Activated CD4-positive, alpha-beta T cell treated with anti-CD3 and anti-CD28 coated beads for 36 hours (primary cell): ENCODE measurements around the gene RBP2. TPM values are rescaled to one million over a fixed set of nuclear protein-coding genes. Genes with fewer than 3 reads are reported as not detected.

Experiments used
- ATAC-seq: fragments of 200-7000 bp; cut with Tn5 transposase; one replicate; pipeline ENCODE4 v1.10.0; 2021; ENCODE audit warnings: mild to moderate bottlenecking, moderate library complexity
- CTCF ChIA-PET: fragments of 350-600 bp; sonication (Branson Sonifier 250); formaldehyde crosslinking; loops from one replicate; lab custom pipeline; 2021; ENCODE audit warnings: antibody characterized with exemption; lab: Charles Lee
- POLR2A ChIA-PET: fragments of 350-600 bp; sonication (Branson Sonifier 250); formaldehyde crosslinking; loops from one replicate; lab custom pipeline; 2021; ENCODE audit warnings: antibody characterized with exemption, inconsistent platforms; lab: Charles Lee
- DNase-seq: peaks from one replicate; pipeline ENCODE4 v3.0.0-alpha.2; 2020
- H3K27ac Mint-ChIP-seq: one replicate; pipeline ENCODE4 v1.8.0; 2021; ENCODE audit warnings: mixed read lengths
- H3K27me3 Mint-ChIP-seq: one replicate; pipeline ENCODE4 v1.8.0; 2021; ENCODE audit warnings: mixed read lengths
- H3K36me3 Mint-ChIP-seq: one replicate; pipeline ENCODE4 v1.8.0; 2021; ENCODE audit warnings: low read depth, mixed read lengths
- H3K4me1 Mint-ChIP-seq: one replicate; pipeline ENCODE4 v1.8.0; 2021; ENCODE audit warnings: mixed read lengths
- H3K4me3 Mint-ChIP-seq: one replicate; pipeline ENCODE4 v1.8.0; 2021; ENCODE audit warnings: mild to moderate bottlenecking, moderate library complexity, mixed read lengths
- H3K9me3 Mint-ChIP-seq: one replicate; pipeline ENCODE4 v1.8.0; 2021; ENCODE audit warnings: low read depth, mixed read lengths
- intact Hi-C, 2 experiments: fragments of 100-400 bp; cut with DNase I in 1 of 2; cut with micrococcal nuclease in 1 of 2; formaldehyde crosslinking; loops; one replicate each; pipeline versions ENCODE4 v1.14.2 to v1.15.1; 2022 to 2024; cut with DNase I, micrococcal nuclease
- total RNA-seq, 2 experiments: library from RNA; stranded (reverse); gene quantifications; one replicate each; pipeline ENCODE4 v1.2.3, GENCODE V29; 2021

The RBP2 gene
- total RNA-seq, 2 experiments from 2014 or later, result not detected

DNA sequence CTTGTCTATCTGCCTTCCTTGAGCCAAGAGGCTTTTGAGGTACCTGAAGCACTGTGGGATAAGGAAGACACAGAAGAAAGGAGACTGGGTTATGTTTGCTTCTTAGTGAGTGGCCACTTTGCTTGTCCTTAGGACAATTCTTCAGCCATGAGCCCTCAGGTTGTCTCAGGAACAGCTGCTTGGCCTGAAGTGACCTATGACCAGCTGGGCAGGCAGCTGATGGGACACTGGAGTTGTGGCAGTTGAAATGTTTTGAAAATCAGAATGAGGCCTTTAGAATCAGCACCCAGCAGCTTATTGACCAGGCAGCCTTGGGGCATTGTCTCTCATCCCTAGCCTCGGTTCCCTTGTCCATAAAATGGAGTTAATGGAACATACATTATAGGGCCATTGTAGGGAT is 37.0 kb downstream of the RBP2 start:
- POLR2A ChIA-PET, result no interaction called here
- intact Hi-C loops, result no loop called here
- Mint-ChIP-seq H3K4me3 (no peak overlapping the region), H3K36me3 (no peaks in the 10 kb centered on the region), H3K27ac (no peak overlapping the region), H3K9me3 (no peaks in the 10 kb centered on the region), H3K27me3 (no peaks in the 10 kb centered on the region), H3K4me1 (no peaks in the 10 kb centered on the region)
- no peak for ATAC-seq
- CTCF ChIA-PET, result interaction anchor here (2.7 kb wide), 1 partner anchor 11 kb away, joined by 13 read pairs; no protein-coding TSS in a partner anchor
- DNase-seq, result no peak

DNA sequence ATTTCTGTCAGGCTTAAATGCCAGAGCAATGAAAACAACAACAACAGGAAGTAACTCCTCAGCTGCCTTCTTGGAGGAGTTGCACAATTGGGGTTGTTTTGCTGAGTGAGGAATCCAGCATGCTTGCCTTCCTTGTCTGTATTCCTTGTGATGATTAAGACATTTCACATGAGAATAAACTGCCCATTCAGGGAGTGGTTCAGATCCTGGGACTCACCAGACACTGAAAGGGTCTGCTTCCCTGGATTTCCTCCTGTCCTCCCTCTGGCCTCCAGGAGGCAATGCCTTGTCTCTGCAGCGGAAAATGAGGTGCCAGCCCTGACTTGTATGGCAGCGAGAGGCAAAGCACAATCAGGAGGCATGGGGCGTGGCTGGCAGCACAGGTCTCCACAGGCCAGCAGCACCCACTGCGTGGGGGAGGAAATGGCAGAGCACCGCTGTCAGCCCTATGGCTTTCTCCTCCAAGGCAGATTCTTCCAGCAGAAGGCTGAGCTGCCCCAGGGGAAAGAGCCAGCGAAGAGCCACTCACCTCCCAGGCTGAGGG is 41.5 kb downstream of the RBP2 start:
- Mint-ChIP-seq H3K36me3 (no peaks in the 10 kb centered on the region), H3K9me3 (no peaks in the 10 kb centered on the region), H3K4me1 (no peaks in the 10 kb centered on the region), H3K27ac (no peak overlapping the region), H3K4me3 (no peak overlapping the region), H3K27me3 (no peaks in the 10 kb centered on the region)
- ChIA-PET CTCF (interaction anchor here (0.7 kb wide), 1 partner anchor 10 kb away, joined by 3 read pairs; no protein-coding TSS in a partner anchor), POLR2A (no interaction called here)
- ATAC-seq, result no peak
- no peak for DNase-seq
- intact Hi-C loops, result no loop called here

DNA sequence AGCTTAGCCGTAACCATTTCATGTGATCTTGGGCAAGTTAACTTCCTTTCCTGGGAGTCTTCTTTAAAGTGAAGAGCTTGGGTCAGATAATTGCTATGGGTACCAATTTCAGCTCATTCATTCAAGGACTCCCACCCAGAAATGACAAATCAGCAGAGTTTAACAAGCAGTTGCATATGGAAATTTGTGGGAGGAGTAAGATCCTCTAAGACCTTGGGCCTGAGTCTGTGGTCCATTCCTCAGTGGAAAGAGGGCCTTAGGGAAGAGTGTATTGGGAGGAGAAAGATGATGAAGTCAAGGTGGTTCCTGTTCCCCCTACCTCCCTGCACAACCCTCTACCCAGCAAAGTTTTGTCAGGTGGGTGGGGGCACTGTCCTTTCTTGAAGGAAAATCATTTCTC is 42.1 kb downstream of the RBP2 start:
- ChIA-PET CTCF (interaction anchor here (0.6 to 0.7 kb wide), 2 partner anchors 9 to 80 kb away, joined by 3 read pairs; no protein-coding TSS in a partner anchor), POLR2A (no interaction called here)
- Mint-ChIP-seq H3K27ac (no peak overlapping the region), H3K4me3 (no peak overlapping the region), H3K9me3 (no peaks in the 10 kb centered on the region), H3K4me1 (no peaks in the 10 kb centered on the region), H3K27me3 (no peaks in the 10 kb centered on the region), H3K36me3 (no peaks in the 10 kb centered on the region)
- intact Hi-C loops, result no loop called here
- DNase-seq, result no peak
- ATAC-seq, result no peak

DNA sequence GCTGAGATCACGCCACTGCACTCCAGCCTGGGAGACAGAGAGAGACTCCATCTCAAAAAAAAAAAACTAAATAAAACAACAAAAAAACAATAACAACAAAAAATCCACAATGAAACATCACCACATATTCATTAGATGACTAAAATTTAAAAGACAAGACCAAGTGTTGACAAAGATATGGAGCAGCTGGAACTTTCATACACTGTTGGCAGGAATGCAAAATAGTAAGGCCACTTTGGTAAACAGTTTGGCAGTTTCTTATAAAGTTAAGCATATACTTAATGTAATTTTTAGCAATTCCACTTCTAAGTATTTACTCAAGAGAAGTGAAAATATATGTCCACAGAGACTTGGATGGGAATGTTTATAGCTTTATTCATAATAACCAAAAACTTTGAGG is 43.2 kb downstream of the RBP2 start:
- H3K27me3 Mint-ChIP-seq, result no peaks in the 10 kb centered on the region
- no peaks in the 10 kb centered on the region for H3K36me3 Mint-ChIP-seq
- H3K4me1 Mint-ChIP-seq, result no peaks in the 10 kb centered on the region
- ChIA-PET POLR2A (no interaction called here), CTCF (no interaction called here)
- ATAC-seq (no peak), DNase-seq (no peak)
- no peaks in the 10 kb centered on the region for H3K9me3 Mint-ChIP-seq
- no peak overlapping the region for H3K27ac Mint-ChIP-seq
- no peak overlapping the region for H3K4me3 Mint-ChIP-seq
- intact Hi-C loops, result no loop called here

DNA sequence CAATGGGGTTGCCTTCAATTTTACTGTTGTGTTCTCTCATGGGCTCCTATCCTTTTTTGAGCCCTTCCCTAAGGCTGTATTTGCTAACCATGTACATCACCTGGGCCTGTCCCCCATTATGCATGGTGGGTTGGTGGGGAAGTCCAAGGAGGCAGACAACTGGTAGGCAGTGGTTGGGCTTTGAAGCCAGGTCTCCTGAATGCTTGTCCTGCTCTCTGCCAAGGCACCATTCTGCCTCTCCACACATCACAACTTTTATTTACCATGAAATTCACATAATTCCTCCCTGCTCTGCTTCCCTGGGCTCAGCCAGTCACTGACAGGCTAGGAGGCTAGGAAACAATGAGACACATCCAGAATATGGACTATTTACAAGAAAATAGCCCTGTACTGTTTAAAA is 45.8 kb downstream of the RBP2 start:
- ATAC-seq, result no peak
- Mint-ChIP-seq H3K9me3 (no peaks in the 10 kb centered on the region), H3K4me1 (no peaks in the 10 kb centered on the region), H3K4me3 (no peak overlapping the region), H3K27ac (no peak overlapping the region), H3K36me3 (no peaks in the 10 kb centered on the region), H3K27me3 (no peaks in the 10 kb centered on the region)
- intact Hi-C loops, result no loop called here
- DNase-seq, result no peak
- POLR2A ChIA-PET, result no interaction called here
- CTCF ChIA-PET, result no interaction called here

DNA sequence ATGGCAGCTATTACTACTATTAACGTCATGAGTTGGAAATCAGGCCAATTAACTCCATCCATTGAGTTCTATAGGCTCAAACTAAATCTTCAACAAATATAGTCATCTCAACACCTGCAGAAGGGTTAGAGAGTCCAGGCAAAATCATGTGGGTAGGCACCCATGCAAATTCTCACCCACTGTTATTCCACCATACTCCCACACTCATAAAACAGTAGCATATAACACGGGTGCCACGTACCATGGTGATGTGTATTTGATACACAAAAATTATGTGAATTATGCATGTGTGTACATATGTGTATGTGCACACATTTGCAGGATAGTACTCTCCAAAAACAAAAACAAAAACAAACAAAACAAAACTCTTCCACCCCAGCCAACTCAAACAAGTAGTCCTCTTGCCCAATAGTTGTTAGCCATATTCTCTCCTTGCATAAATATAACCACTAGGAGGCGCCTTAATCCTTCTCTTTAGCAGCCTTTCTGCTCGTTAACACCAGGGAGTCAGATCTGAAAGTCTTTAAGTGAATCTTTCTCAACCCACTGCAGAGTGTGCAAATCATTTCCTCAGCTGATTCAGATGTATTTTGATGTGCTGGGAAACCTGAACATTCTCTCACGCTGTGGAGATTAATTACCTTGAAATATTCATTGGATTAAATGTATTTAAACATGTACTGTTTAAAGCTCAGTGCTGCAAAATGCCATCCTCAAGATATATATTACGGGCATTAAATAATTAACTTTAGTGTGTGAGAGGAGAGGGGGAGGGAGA is 48.8 kb downstream of the RBP2 start:
- Mint-ChIP-seq H3K4me3 (no peak overlapping the region), H3K4me1 (no peaks in the 10 kb centered on the region), H3K9me3 (no peaks in the 10 kb centered on the region), H3K27ac (no peak overlapping the region), H3K27me3 (no peaks in the 10 kb centered on the region), H3K36me3 (peaks cover 3% of the 10 kb centered on the region)
- ATAC-seq, result peak; percentile 78
- DNase-seq, result no peak
- CTCF ChIA-PET, result interaction anchor here (0.7 to 1.8 kb wide), 11 partner anchors 10 to 1437 kb away, joined by 3 to 16 read pairs (median 4); no protein-coding TSS in a partner anchor
- intact Hi-C loops, result loop anchor here (1.0 to 10.0 kb wide), 9 partner anchors 93 to 1765 kb away; partner anchors contain the start of gene CLSTN2 (in 2 of the 2)
- POLR2A ChIA-PET, result no interaction called here

DNA sequence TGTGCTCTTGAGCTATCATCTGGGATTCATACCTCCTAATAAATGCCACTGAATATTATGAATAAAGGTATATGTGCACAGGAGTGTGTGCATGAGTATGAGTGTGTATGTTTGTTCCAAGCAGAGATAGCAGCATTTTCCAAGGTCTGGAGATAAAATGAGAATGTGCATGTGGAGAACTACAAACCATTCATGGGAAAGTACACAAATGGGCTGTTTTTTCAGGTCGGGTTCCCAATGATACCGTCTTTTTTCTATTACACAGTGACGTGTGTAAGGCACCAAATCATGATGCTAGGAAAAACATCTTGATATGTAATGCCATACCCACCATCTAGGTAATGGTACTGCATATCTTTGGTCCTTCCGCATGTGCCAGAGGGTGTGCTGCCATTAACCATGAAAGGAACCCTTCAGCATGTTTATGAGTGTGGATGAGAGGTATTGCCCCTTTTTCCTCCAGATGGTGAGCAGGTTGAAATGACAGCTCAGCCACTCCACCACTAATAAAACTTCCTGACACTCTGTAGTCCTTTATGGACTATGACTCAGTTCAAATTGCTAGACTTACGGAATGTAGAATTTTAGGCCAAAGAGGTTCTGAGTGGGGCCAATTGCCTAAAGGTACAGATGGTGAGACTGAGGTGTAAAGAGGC is 50.4 kb downstream of the RBP2 start:
- Mint-ChIP-seq H3K36me3 (peaks cover 3% of the 10 kb centered on the region), H3K27ac (no peak overlapping the region), H3K4me3 (no peak overlapping the region), H3K4me1 (no peaks in the 10 kb centered on the region), H3K9me3 (no peaks in the 10 kb centered on the region), H3K27me3 (no peaks in the 10 kb centered on the region)
- intact Hi-C loops, result loop anchor here (2.0 to 10.0 kb wide), 6 partner anchors 95 to 1766 kb away; partner anchors contain the start of gene CLSTN2 (in 2 of the 2)
- no peak for ATAC-seq
- DNase-seq, result no peak
- POLR2A ChIA-PET, result no interaction called here
- CTCF ChIA-PET, result interaction anchor here (0.6 kb wide), 1 partner anchor 149 kb away, joined by 3 read pairs; no protein-coding TSS in a partner anchor

DNA sequence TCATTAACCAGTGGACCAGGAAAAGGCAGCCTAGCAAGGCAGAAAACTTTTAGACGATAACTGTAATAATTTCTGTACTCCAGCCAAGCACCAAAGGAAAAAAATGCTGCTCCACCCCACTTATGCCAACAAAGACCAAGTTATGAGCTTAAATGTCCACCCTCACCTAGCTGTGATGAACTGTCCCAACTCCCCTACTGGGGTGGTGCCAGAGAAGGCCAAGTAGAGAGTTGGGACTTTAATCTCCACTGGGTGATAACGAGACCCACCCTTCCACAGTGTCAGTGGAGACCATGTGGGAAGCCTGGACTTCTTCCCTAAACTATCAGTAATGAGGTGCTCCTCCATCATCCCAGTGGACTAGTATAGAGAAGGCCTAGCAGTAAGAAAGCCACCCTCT is 53.1 kb downstream of the RBP2 start:
- Mint-ChIP-seq H3K9me3 (no peaks in the 10 kb centered on the region), H3K4me3 (no peak overlapping the region), H3K27ac (no peak overlapping the region), H3K27me3 (no peaks in the 10 kb centered on the region), H3K4me1 (no peaks in the 10 kb centered on the region), H3K36me3 (peaks cover 3% of the 10 kb centered on the region)
- CTCF ChIA-PET, result interaction anchor here (0.5 to 0.9 kb wide), 3 partner anchors 30 to 864 kb away, joined by 3 to 4 read pairs (median 3); no protein-coding TSS in a partner anchor
- intact Hi-C loops, result loop anchor here in 1 of 2 experiments (10.0 kb wide), 1 partner anchor 512 kb away; the partner anchor contains the start of gene CLSTN2
- DNase-seq (no peak), ATAC-seq (no peak)
- POLR2A ChIA-PET, result interaction anchor here (0.6 kb wide), 1 partner anchor 18 kb away, joined by 6 read pairs; no protein-coding TSS in a partner anchor

DNA sequence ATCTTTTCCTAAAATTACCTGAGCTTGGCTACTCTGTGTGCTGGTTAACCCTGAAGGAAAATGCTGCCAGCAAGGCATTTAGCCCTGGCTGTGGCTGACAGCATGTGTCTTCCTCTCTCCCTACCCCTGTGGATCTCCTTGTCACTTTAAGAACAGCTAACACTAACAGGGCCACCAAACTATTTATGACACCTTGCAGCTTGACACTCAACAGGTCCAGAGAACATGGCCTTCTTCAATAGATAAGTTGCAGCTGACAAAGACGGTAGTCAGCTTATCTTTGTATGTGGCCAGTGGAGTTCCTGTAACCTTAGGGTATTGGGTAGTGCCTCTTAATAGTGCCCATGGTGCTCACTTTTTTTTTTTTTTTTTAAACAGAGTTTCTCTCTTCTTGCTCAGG is 54.9 kb downstream of the RBP2 start:
- H3K36me3 Mint-ChIP-seq, result peaks cover 5% of the 10 kb centered on the region
- H3K4me1 Mint-ChIP-seq, result no peaks in the 10 kb centered on the region
- no peaks in the 10 kb centered on the region for H3K27me3 Mint-ChIP-seq
- DNase-seq (no peak), ATAC-seq (no peak)
- no peak overlapping the region for H3K4me3 Mint-ChIP-seq
- ChIA-PET POLR2A (no interaction called here), CTCF (no interaction called here)
- intact Hi-C loops, result loop anchor here in 1 of 2 experiments (10.0 kb wide), 1 partner anchor 513 kb away; the partner anchor contains the start of gene CLSTN2
- no peak overlapping the region for H3K27ac Mint-ChIP-seq
- H3K9me3 Mint-ChIP-seq, result peaks cover 9% of the 10 kb centered on the region

DNA sequence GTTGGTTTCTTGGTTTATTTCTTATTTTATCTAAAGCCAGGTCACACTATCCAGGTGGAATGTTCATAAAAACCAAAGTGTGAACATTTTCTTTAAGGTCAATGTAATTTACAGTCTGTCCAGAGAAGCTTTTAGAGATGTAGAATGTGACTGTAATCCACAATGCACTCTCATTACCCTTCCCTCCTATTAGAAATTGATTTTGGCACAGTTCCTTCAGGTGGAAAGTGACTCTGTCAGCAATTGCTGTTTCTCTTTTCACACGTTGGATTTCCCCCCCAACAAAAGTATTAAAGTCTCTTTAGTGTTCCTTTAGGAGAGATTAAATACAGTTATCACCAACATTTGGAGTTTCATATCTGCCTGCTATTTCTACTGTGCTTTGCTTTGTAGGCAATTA is 55.3 kb downstream of the RBP2 start:
- ATAC-seq (no peak), DNase-seq (no peak)
- Mint-ChIP-seq H3K27ac (no peak overlapping the region), H3K36me3 (peaks cover 5% of the 10 kb centered on the region), H3K27me3 (no peaks in the 10 kb centered on the region), H3K4me3 (no peak overlapping the region), H3K9me3 (peaks cover 11% of the 10 kb centered on the region), H3K4me1 (no peaks in the 10 kb centered on the region)
- CTCF ChIA-PET, result no interaction called here
- intact Hi-C loops, result loop anchor here in 1 of 2 experiments (10.0 kb wide), 1 partner anchor 514 kb away; the partner anchor contains the start of gene CLSTN2
- POLR2A ChIA-PET, result no interaction called here

DNA sequence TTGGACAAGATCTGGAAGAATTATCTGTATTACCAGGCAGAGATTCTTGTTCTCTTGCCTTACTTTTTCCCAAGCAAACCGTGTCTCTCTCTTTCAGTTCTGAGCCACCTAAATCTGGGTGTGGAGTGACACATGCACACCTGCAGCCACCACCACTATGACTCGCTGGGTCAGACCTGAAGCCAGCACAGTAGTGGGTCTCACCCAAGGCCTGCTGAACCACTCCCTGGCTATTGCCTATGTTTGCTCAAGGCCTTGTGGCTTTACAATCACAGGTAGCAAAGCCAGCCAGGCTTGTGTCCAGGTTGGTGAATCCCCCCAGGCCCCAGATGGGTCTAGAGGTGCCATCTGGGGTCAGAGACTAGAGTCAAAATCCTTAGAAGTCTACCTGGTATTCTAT is 58.2 kb downstream of the RBP2 start:
- Mint-ChIP-seq H3K27ac (no peak overlapping the region), H3K27me3 (no peaks in the 10 kb centered on the region), H3K9me3 (peaks cover 32% of the 10 kb centered on the region), H3K36me3 (peaks cover 12% of the 10 kb centered on the region), H3K4me3 (no peak overlapping the region), H3K4me1 (no peaks in the 10 kb centered on the region)
- intact Hi-C loops, result no loop called here
- DNase-seq (no peak), ATAC-seq (no peak)
- POLR2A ChIA-PET, result no interaction called here
- CTCF ChIA-PET, result interaction anchor here (1.0 to 3.9 kb wide), 2 partner anchors 10 to 34 kb away, joined by 3 to 16 read pairs; no protein-coding TSS in a partner anchor
